Trophoblast cell (in vitro differentiated cells and primary cell): ENCODE data around the gene APOE.
"Not testable (repeated sequence)": the region's sequence is repeated elsewhere in the genome, so short reads cannot be mapped to it uniquely, and the experiment has no call there.

Source experiments
- DNase-seq, 2 donors: peaks; one replicate each; pipeline ENCODE4 v3.0.0-alpha.2; 2016
- H2AFZ ChIP-seq: 2 replicates; pipeline ENCODE4 v1.6.1; 2013; ENCODE audit warnings: low read length, moderate library complexity, mild to moderate bottlenecking; ENCODE audit not compliant: insufficient read depth, poor library complexity
- H2AK5ac ChIP-seq: 2 replicates; pipeline ENCODE4 v1.6.1; 2013; ENCODE audit warnings: mild to moderate bottlenecking, low read length
- H2BK120ac ChIP-seq: 2 replicates; pipeline ENCODE4 v1.6.1; 2013; ENCODE audit warnings: low read length, mild to moderate bottlenecking, moderate library complexity; ENCODE audit not compliant: insufficient read depth, poor library complexity
- H2BK12ac ChIP-seq: 2 replicates; pipeline ENCODE4 v1.6.1; 2013; ENCODE audit warnings: mild to moderate bottlenecking, low read length, moderate library complexity
- H2BK5ac ChIP-seq: 2 replicates; pipeline ENCODE4 v1.6.1; 2013; ENCODE audit warnings: low read length, low read depth, moderate library complexity, mild to moderate bottlenecking; ENCODE audit not compliant: poor library complexity
- H3K14ac ChIP-seq: 2 replicates; pipeline ENCODE4 v1.6.1; 2013; ENCODE audit warnings: mild to moderate bottlenecking, low read length
- H3K18ac ChIP-seq: 2 replicates; pipeline ENCODE4 v1.6.1; 2013; ENCODE audit warnings: mild to moderate bottlenecking, low read length
- H3K23ac ChIP-seq: 2 replicates; pipeline ENCODE4 v1.6.1; 2013; ENCODE audit warnings: low read length
- H3K27ac ChIP-seq: 2 replicates; pipeline ENCODE4 v1.5.1; 2013; ENCODE audit warnings: low read depth, mild to moderate bottlenecking, inconsistent platforms, low read length, moderate library complexity
- H3K27me3 ChIP-seq: 2 replicates; pipeline ENCODE4 v1.6.1; 2013; ENCODE audit warnings: inconsistent platforms, mild to moderate bottlenecking, low read length, moderate library complexity; ENCODE audit not compliant: insufficient read depth
- H3K36me3 ChIP-seq, 2 experiments: 1 replicate in 1 of 2; 2 replicates in 1 of 2; pipeline ENCODE4 v1.6.1; 2013; ENCODE audit warnings: low read length in 2 of 2, mild to moderate bottlenecking in 2 of 2, moderate library complexity in 1 of 2; ENCODE audit not compliant: insufficient read depth in 2 of 2, control insufficient read depth in 1 of 2
- H3K4ac ChIP-seq: 2 replicates; pipeline ENCODE4 v1.6.1; 2013; ENCODE audit warnings: low read depth, mild to moderate bottlenecking, low read length, moderate library complexity
- H3K4me1 ChIP-seq, 2 experiments: 1 replicate in 1 of 2; 2 replicates in 1 of 2; pipeline ENCODE4 v1.6.1; 2013; ENCODE audit warnings: low read length in 2 of 2, mild to moderate bottlenecking in 2 of 2, moderate library complexity in 1 of 2; ENCODE audit not compliant: insufficient read depth in 2 of 2, control insufficient read depth in 1 of 2
- H3K4me2 ChIP-seq: 2 replicates; pipeline ENCODE4 v1.6.1; 2013; ENCODE audit warnings: inconsistent platforms, mild to moderate bottlenecking, low read length, moderate library complexity
- H3K4me3 ChIP-seq: 2 replicates; pipeline ENCODE4 v1.5.1; 2013; ENCODE audit warnings: mild to moderate bottlenecking, low read depth, low read length, inconsistent platforms
- H3K79me1 ChIP-seq: one replicate; pipeline ENCODE4 v1.6.1; 2013; ENCODE audit warnings: low read length
- H3K79me2 ChIP-seq: 2 replicates; pipeline ENCODE4 v1.6.1; 2013; ENCODE audit warnings: low read length, mild to moderate bottlenecking; ENCODE audit not compliant: control insufficient read depth, insufficient read depth, poor library complexity
- H3K9ac ChIP-seq: 2 replicates; pipeline ENCODE4 v1.6.1; 2013; ENCODE audit warnings: mild to moderate bottlenecking, low read length
- H3K9me3 ChIP-seq: 2 replicates; pipeline ENCODE4 v1.6.1; 2013; ENCODE audit warnings: low read depth, mild to moderate bottlenecking, control low read depth, inconsistent platforms, low read length; ENCODE audit not compliant: insufficient read depth
- H4K12ac ChIP-seq: 2 replicates; pipeline ENCODE4 v1.6.1; 2013; ENCODE audit warnings: low read depth, mild to moderate bottlenecking, low read length, moderate library complexity
- H4K8ac ChIP-seq: 2 replicates; pipeline ENCODE4 v1.6.1; 2013; ENCODE audit warnings: low read depth, mild to moderate bottlenecking, low read length, moderate library complexity
- H4K91ac ChIP-seq: one replicate; pipeline ENCODE4 v1.6.1; 2013; ENCODE audit warnings: low read depth, mild to moderate bottlenecking, low read length, moderate library complexity
- WGBS: extraction: QIAGEN DNeasy Blood & Tissue Kit; methylation state at CpG from one replicate; pipeline ENCODE4 v1.1.7; 2013; ENCODE audit warnings: missing lambda C conversion rate; ENCODE audit not compliant: insufficient read length, insufficient coverage; ENCODE audit errors: extremely low coverage; 5-methylcytosine and 5-hydroxymethylcytosine counted together

APOE gene

DNA sequence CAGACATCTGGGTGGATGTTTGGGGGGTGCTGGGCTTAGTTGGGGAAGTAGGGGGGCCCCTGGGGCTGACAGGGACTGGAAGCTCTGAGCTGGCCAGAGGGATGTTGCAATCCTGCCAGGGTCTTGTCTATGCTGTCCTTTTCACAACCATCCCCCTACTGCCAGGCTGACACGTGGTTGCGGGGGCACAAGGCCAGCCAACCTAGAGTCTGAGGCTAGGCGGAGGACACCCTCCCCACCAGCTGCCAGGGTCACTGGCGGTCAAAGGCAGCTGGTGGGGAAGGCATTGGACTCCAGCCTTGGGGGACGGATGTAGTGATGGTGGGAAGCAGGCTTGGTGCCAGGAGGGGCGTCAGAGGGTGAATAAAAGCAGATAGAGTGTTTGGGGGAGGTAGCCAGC lies 7.3 kb downstream of the APOE start:
- Histone ChIP-seq H3K9me3 (no peaks in the 10 kb centered on the region), H3K23ac (no peak overlapping the region), H2AK5ac (no peak overlapping the region), H3K27ac (no peak overlapping the region), H3K14ac (no peak overlapping the region), H3K27me3 (no peaks in the 10 kb centered on the region), H4K91ac (no peak overlapping the region), H2BK120ac (no peak overlapping the region), H3K4ac (no peak overlapping the region), H3K79me2 (no peaks in the 10 kb centered on the region), H3K4me3 (no peak overlapping the region), H2BK5ac (no peak overlapping the region), H3K79me1 (peaks cover 9% of the 10 kb centered on the region), H3K18ac (no peak overlapping the region), H3K9ac (no peak overlapping the region), H2BK12ac (no peak overlapping the region), H4K12ac (no peak overlapping the region), H3K4me1 (peaks cover 5 to 14% of the 10 kb centered on the region in 2 experiments), H2AFZ (no peak overlapping the region), H3K36me3 (peaks cover 15 to 16% of the 10 kb centered on the region in 2 experiments), H3K4me2 (no peak overlapping the region), H4K8ac (no peak overlapping the region)
- DNase-seq, result no peak
- whole genome bisulfite sequencing, result no CpG with 5 or more reads among the region's 6 CpGs

DNA sequence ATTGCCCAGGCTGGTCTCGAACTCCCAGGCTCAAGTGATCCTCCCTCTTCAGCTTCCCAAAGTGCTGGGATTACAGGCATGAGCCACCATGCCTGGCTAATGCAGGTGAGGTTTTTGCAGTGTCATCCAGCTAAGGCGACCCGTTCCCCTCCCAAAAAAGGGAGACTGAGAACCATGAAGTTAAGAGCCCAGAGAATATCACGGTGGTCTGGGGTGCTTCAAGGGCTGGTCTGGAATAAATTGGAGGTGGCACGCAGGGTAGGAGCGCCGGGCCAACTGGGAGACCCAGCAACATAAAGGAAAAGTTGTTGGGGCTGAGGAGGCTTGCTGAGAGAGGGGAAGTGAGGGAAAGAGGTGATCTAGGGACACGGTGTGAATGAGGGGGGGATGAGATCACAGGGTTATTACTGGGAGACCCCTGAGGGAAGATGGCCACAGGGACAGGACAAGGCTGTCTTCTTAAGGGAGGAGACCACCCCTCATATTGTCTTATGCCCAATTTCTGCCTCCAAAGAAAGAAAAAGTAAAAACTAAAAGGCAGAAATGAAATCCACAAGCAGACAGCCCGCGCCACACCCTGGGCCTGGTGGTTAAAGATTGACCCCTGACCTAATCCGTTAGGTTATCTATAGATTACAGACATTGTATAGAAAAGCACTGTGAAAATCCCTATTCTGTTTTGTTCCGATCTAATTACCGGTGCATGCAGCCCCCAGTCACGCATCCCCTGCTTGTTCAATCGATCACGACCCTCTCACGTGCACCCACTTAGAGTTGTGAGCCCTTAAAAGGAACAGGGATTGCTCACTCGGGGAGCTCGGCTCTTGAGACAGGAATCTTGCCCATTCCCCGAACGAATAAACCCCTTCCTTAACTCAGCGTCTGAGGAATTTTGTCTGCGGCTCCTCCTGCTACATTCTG lies 8.2 kb downstream of the APOE start:
- H3K9me3 ChIP-seq, result not testable (repeated sequence)

DNA sequence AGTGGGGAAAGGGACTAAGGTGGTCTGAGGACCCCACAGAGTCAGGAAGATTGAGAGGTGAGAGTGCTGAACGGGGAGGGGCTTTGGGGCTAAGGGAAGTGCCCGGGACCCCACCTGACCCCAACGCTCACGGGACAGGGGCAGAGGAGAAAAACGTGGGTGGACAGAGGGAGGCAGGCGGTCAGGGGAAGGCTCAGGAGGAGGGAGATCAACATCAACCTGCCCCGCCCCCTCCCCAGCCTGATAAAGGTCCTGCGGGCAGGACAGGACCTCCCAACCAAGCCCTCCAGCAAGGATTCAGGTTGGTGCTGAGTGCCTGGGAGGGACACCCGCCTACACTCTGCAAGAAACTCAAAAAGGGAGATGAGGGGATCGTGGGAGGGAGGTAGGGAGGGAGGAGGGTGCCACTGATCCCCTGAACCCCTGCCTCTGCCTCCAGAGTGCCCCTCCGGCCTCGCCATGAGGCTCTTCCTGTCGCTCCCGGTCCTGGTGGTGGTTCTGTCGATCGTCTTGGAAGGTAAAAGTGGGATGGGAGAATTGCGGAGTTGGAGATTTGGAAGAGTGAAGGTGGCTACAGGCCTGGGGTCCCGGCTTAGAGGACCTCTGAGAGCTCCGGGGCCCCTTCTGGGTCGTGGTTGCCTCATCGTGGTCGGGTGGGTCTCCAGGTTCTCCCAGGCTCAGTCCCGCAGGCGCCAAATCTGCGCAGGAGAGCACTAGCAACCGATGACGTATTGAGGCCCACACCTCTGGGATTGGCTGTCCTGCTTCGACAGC lies 9.0 kb downstream of the APOE start, which contains the start of gene APOC1:
TSS of gene APOC1 (plus strand) at position 176 of the 774 bp plus-strand sequence. CDS start at position 460, 284 bp downstream.
- not testable (repeated sequence) for H3K36me3 ChIP-seq

More for the DNA sequence above, 8.2 kb downstream of the APOE start:
- not testable (repeated sequence) for H2BK12ac ChIP-seq, H2BK5ac ChIP-seq, H3K18ac ChIP-seq, H3K9ac ChIP-seq, H2BK120ac ChIP-seq, H3K23ac ChIP-seq, H4K12ac ChIP-seq, H2AFZ ChIP-seq, DNase-seq, H3K79me1 ChIP-seq, H3K4me3 ChIP-seq, H3K36me3 ChIP-seq, H2AK5ac ChIP-seq, H3K27ac ChIP-seq, H3K4ac ChIP-seq, H3K14ac ChIP-seq, H3K79me2 ChIP-seq, H3K27me3 ChIP-seq
- peak overlapping the region; percentile 52 for H4K91ac ChIP-seq
- WGBS, result no CpG with 5 or more reads among the region's 23 CpGs
- peak overlapping the region; percentile 3 for H4K8ac ChIP-seq
- peak overlapping the region; percentile 61 for H3K4me2 ChIP-seq
- peaks cover 5 to 14% of the 10 kb centered on the region in 2 experiments for H3K4me1 ChIP-seq

DNA sequence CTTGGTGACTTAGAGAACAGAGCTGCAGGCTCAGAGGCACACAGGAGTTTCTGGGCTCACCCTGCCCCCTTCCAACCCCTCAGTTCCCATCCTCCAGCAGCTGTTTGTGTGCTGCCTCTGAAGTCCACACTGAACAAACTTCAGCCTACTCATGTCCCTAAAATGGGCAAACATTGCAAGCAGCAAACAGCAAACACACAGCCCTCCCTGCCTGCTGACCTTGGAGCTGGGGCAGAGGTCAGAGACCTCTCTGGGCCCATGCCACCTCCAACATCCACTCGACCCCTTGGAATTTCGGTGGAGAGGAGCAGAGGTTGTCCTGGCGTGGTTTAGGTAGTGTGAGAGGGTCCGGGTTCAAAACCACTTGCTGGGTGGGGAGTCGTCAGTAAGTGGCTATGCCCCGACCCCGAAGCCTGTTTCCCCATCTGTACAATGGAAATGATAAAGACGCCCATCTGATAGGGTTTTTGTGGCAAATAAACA lies 18.7 kb downstream of the APOE start:
- no CpG with 5 or more reads among the region's 8 CpGs for WGBS
- no peak overlapping the region for H2BK5ac ChIP-seq
- no peak overlapping the region for H4K12ac ChIP-seq
- H3K36me3 ChIP-seq, result no peaks in the 10 kb centered on the region
- H3K79me1 ChIP-seq, result peaks cover 4% of the 10 kb centered on the region
- no peak overlapping the region for H3K4me2 ChIP-seq
- H3K4ac ChIP-seq, result no peak overlapping the region
- no peaks in the 10 kb centered on the region for H3K27me3 ChIP-seq
- H3K14ac ChIP-seq, result no peak overlapping the region
- H3K18ac ChIP-seq, result no peak overlapping the region
- no peak overlapping the region for H3K27ac ChIP-seq
- no peak overlapping the region for H3K23ac ChIP-seq
- no peaks in the 10 kb centered on the region for H3K79me2 ChIP-seq
- no peak overlapping the region for H4K8ac ChIP-seq
- no peak overlapping the region for H2BK12ac ChIP-seq
- no peak overlapping the region for H2AFZ ChIP-seq
- H2BK120ac ChIP-seq, result no peak overlapping the region
- no peaks in the 10 kb centered on the region for H3K9me3 ChIP-seq
- H2AK5ac ChIP-seq, result no peak overlapping the region
- no peak overlapping the region for H3K4me3 ChIP-seq
- H4K91ac ChIP-seq, result no peak overlapping the region
- no peak for DNase-seq
- no peaks in the 10 kb centered on the region for H3K4me1 ChIP-seq
- H3K9ac ChIP-seq, result no peak overlapping the region

More for the DNA sequence above, 9.0 kb downstream of the APOE start, which contains the start of gene APOC1:
- H3K23ac ChIP-seq, H3K4ac ChIP-seq, H2BK12ac ChIP-seq, H3K9me3 ChIP-seq, H3K79me2 ChIP-seq, H3K14ac ChIP-seq, H2AK5ac ChIP-seq, H3K79me1 ChIP-seq, H3K27me3 ChIP-seq: not testable (repeated sequence)
- peak within 1 kb of the TSS; percentile 57 for H3K9ac ChIP-seq
- H2BK120ac ChIP-seq, result peak within 1 kb of the TSS; percentile 68
- peak within 1 kb of the TSS; percentile 68 for H4K91ac ChIP-seq
- peak within 1 kb of the TSS; percentile 64 for H2BK5ac ChIP-seq
- WGBS, result no CpG with 5 or more reads among the region's 28 CpGs
- DNase-seq, result peak; percentile 80 to 87
- H4K8ac ChIP-seq, result peak within 1 kb of the TSS; percentile 74
- H2AFZ ChIP-seq, result peak within 1 kb of the TSS; percentile 52
- peak within 1 kb of the TSS; percentile 61 for H3K4me2 ChIP-seq
- H3K4me1 ChIP-seq, result peaks cover 5 to 14% of the 10 kb centered on the region in 2 experiments
- H3K18ac ChIP-seq, result peak within 1 kb of the TSS; percentile 5
- peak within 1 kb of the TSS; percentile 62 for H3K4me3 ChIP-seq
- H4K12ac ChIP-seq, result peak within 1 kb of the TSS; percentile 64
- H3K27ac ChIP-seq, result peak within 1 kb of the TSS; percentile 54
